Measurements from ENCODE around the gene HOXC10. TPM values are rescaled to one million over a fixed set of nuclear protein-coding genes. Genes with fewer than 3 reads are reported as not detected.

HOXC10 gene
- total RNA-seq, 1 experiment from 2014 or later: 3.8 TPM

GRCh38 chr12:53964315-53964713 is 20.6 kb upstream of the HOXC10 start:
- no TSS peak for BruUV-seq (replicated peaks)
- H3K4me2 ChIP-seq (ENCODE audit: low read length): no peak overlapping the region
- intact Hi-C loops (cut with micrococcal nuclease): no loop called here

More at GRCh38 chr12:53964315-53964713, 20.6 kb upstream of the HOXC10 start:
- Histone ChIP-seq H2AFZ (ENCODE audit: low read depth, low read length, poor library complexity, severe bottlenecking) (no peak overlapping the region), H4K20me1 (ENCODE audit: insufficient read depth) (no peaks in the 10 kb centered on the region), H3K79me2 (ENCODE audit: insufficient read depth, low read length) (no peaks in the 10 kb centered on the region), H3K36me3 (ENCODE audit: control insufficient read depth in 1 of 2, insufficient read depth in 2 of 2, low read length in 2 of 2) (no peaks in the 10 kb centered on the region), H3K9me2 (ENCODE audit: insufficient read depth) (no peaks in the 10 kb centered on the region), H3K27ac (ENCODE audit: low read depth, low read length) (no peak overlapping the region), H3K9ac (ENCODE audit: low read length) (no peak overlapping the region), H3K27me3 (ENCODE audit: insufficient read depth, low read length) (no peaks in the 10 kb centered on the region), H3K4me1 (ENCODE audit: control insufficient read depth in 1 of 2, insufficient read depth in 2 of 2, low read length in 2 of 2) (no peaks in the 10 kb centered on the region), H3K4me3 (replicated peaks in 1 of 2; ENCODE audit: low read depth in 1 of 2, low read length in 2 of 2) (no peak overlapping the region), H3K9me3 (ENCODE audit: control insufficient read depth in 1 of 2, insufficient read depth in 1 of 2, low read depth in 1 of 2, low read length in 2 of 2) (no peaks in the 10 kb centered on the region)
- CTCF ChIA-PET: no interaction called here
- POLR2A ChIA-PET: no interaction called here
- no peak for DNase-seq (ENCODE audit: low read depth, low spot score)
- TF ChIP-seq POLR2A (IDR thresholded peaks at IDR 0.05; ENCODE audit: borderline replicate concordance, extremely low read depth, insufficient read depth, insufficient read length) (no peak), JUND (IDR thresholded peaks at IDR 0.05) (no peak), ELF1 (IDR thresholded peaks at IDR 0.05; ENCODE audit: borderline replicate concordance, low read depth) (no peak), EZH2 (IDR thresholded peaks at IDR 0.05) (no peak), ZFX (IDR thresholded peaks at IDR 0.05) (no peak), ZBTB33 (IDR thresholded peaks at IDR 0.05; ENCODE audit: extremely low read depth, insufficient replicate concordance, low read length) (no peak), YY1 (IDR thresholded peaks at IDR 0.05; ENCODE audit: extremely low read depth, insufficient replicate concordance, low read depth, low read length) (no peak), EZH2phosphoT487 (IDR thresholded peaks at IDR 0.05; ENCODE audit: borderline replicate concordance) (no peak), ATF3 (IDR thresholded peaks at IDR 0.05) (no peak), RAD21 (IDR thresholded peaks at IDR 0.05; ENCODE audit: low read depth) (no peak), FOSL1 (IDR thresholded peaks at IDR 0.05; ENCODE audit: low read depth) (no peak), MAX (IDR thresholded peaks at IDR 0.05) (no peak)
- RAD21 ChIA-PET (ENCODE audit: low non-redundant PET in 1 of 2, low total read pairs in 2 of 2, uncharacterized antibody in 2 of 2, unreplicated experiment in 2 of 2): no interaction called here
- no peak for ATAC-seq
